ENCODE data around the gene BET1L.

BET1L gene

GRCh38 chr11:202490-202889 lies 4.7 kb downstream of the BET1L start:
- Histone ChIP-seq H3K9ac (ENCODE audit: low read depth, low read length) (no peak overlapping the region), H3K4me3 (ENCODE audit: low read depth in 1 of 2, low read length in 2 of 2) (no peak overlapping the region), H3K4me1 (ENCODE audit: insufficient read depth, low read length) (peaks cover 17% of the 10 kb centered on the region), H3K27me3 (ENCODE audit: insufficient read depth, low read length, poor library complexity) (no peaks in the 10 kb centered on the region), H4K20me1 (ENCODE audit: insufficient read depth, low read length) (peaks cover 37% of the 10 kb centered on the region), H3K79me2 (ENCODE audit: insufficient read depth, low read length) (peaks cover 24% of the 10 kb centered on the region), H2AFZ (ENCODE audit: low read depth, low read length) (no peak overlapping the region), H3K36me3 (ENCODE audit: insufficient read depth, low read length) (peaks cover 21% of the 10 kb centered on the region), H3K27ac (ENCODE audit: low read length) (no peak overlapping the region), H3K4me2 (ENCODE audit: insufficient read depth, low read length) (no peak overlapping the region), H3K9me3 (ENCODE audit: insufficient read depth, low read length, severe bottlenecking) (no peaks in the 10 kb centered on the region)
- DNase-seq (peak; percentile 3), ATAC-seq (ENCODE audit: insufficient read depth, low read depth) (no peak)
- TF ChIP-seq EZH2 (IDR thresholded peaks at IDR 0.05; ENCODE audit: borderline replicate concordance, low read depth, low read length, severe bottlenecking) (no peak), CTCF (IDR thresholded peaks at IDR 0.05; ENCODE audit: borderline replicate concordance, extremely low read depth, low read length, poor library complexity, severe bottlenecking) (no peak)

DNA sequence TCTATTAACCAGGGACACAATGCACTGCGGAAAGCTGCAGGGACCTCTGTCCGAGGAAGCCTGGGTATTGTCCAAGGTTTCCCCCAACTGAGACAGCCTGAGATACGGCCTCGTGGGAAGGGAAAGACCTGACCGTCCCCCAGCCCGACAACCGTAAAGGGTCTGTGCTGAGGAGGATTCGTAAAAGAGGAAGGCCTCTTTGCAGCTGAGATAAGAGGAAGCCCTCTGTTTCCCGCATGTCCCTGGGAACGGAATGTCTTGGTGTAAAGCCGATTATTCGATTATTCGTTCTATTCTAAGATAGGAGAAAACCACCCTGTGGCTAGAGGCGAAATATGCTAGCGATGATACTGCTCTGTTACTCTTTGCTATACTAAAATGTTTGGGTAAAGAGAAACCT lies 5.2 kb downstream of the BET1L start:
- ATAC-seq (ENCODE audit: insufficient read depth, low read depth), result no peak
- Histone ChIP-seq H2AFZ (ENCODE audit: low read depth, low read length) (no peak overlapping the region), H3K27ac (ENCODE audit: low read length) (no peak overlapping the region), H3K4me2 (ENCODE audit: insufficient read depth, low read length) (no peak overlapping the region), H3K9me3 (ENCODE audit: insufficient read depth, low read length, severe bottlenecking) (no peaks in the 10 kb centered on the region), H3K4me1 (ENCODE audit: insufficient read depth, low read length) (peaks cover 17% of the 10 kb centered on the region), H4K20me1 (ENCODE audit: insufficient read depth, low read length) (peaks cover 37% of the 10 kb centered on the region), H3K9ac (ENCODE audit: low read depth, low read length) (no peak overlapping the region), H3K4me3 (ENCODE audit: low read depth in 1 of 2, low read length in 2 of 2) (no peak overlapping the region), H3K79me2 (ENCODE audit: insufficient read depth, low read length) (peaks cover 22% of the 10 kb centered on the region), H3K27me3 (ENCODE audit: insufficient read depth, low read length, poor library complexity) (no peaks in the 10 kb centered on the region), H3K36me3 (ENCODE audit: insufficient read depth, low read length) (peaks cover 21% of the 10 kb centered on the region)
- no peak for TF ChIP-seq CTCF (IDR thresholded peaks at IDR 0.05; ENCODE audit: borderline replicate concordance, extremely low read depth, low read length, poor library complexity, severe bottlenecking)
- no peak for TF ChIP-seq EZH2 (IDR thresholded peaks at IDR 0.05; ENCODE audit: borderline replicate concordance, low read depth, low read length, severe bottlenecking)
- DNase-seq, result no peak

DNA sequence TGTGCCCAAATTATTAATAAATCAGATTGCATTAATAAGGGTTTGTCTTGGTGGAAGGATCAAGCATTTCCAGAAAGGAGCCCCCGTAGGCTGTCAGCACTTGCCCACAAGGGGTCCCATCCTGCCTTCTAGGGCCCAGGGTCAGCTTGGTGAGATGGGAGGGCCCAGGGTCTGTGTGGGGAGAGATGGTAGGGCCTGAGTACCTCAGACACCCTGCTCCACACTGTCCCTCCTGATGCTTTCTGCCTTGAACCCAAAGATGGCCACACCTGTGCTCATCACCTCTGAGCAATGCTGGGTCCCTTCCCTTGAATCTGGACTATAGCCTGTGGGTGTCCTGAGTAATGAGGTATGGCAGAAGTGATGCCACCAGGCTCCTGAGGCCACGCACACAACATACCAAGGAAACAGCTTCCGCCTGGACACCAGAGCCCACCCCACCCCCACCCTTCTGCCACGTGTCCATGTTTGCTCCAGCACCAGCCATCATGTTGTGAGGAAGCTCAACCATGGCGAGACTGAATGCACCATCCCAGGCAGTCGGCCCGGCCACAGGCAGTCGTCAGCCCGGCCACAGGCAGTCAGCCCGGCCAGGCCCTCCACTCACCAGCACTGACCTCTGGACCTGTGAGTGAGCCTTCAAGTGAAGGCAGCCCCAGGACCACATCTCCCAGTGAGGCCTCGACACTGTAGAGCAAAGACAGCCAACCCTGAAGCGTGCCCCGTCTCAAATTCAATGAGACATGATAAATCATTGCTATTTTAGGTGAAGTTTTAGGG lies 6.8 kb downstream of the BET1L start:
- Histone ChIP-seq H3K36me3 (ENCODE audit: insufficient read depth, low read length) (peaks cover 17% of the 10 kb centered on the region), H3K9me3 (ENCODE audit: insufficient read depth, low read length, severe bottlenecking) (no peaks in the 10 kb centered on the region), H3K4me3 (ENCODE audit: low read depth in 1 of 2, low read length in 2 of 2) (no peak overlapping the region), H3K4me2 (ENCODE audit: insufficient read depth, low read length) (no peak overlapping the region), H3K79me2 (ENCODE audit: insufficient read depth, low read length) (peaks cover 6% of the 10 kb centered on the region), H2AFZ (ENCODE audit: low read depth, low read length) (no peak overlapping the region), H3K4me1 (ENCODE audit: insufficient read depth, low read length) (peaks cover 4% of the 10 kb centered on the region), H3K27me3 (ENCODE audit: insufficient read depth, low read length, poor library complexity) (no peaks in the 10 kb centered on the region), H3K9ac (ENCODE audit: low read depth, low read length) (no peak overlapping the region), H3K27ac (ENCODE audit: low read length) (no peak overlapping the region), H4K20me1 (ENCODE audit: insufficient read depth, low read length) (peaks cover 24% of the 10 kb centered on the region)
- no peak for DNase-seq
- no peak for TF ChIP-seq CTCF (IDR thresholded peaks at IDR 0.05; ENCODE audit: borderline replicate concordance, extremely low read depth, low read length, poor library complexity, severe bottlenecking)
- TF ChIP-seq EZH2 (IDR thresholded peaks at IDR 0.05; ENCODE audit: borderline replicate concordance, low read depth, low read length, severe bottlenecking), result no peak
- no peak for ATAC-seq (ENCODE audit: insufficient read depth, low read depth)
